ENCODE data around the gene CTTNBP2NL.
"Not testable (repeated sequence)": the region's sequence is repeated elsewhere in the genome, so short reads cannot be mapped to it uniquely, and the experiment has no call there.

Gene CTTNBP2NL

GRCh38 chr1:112395256-112395820 is 676 bp upstream of the CTTNBP2NL start:
- TF ChIP-seq, protein P1, sequence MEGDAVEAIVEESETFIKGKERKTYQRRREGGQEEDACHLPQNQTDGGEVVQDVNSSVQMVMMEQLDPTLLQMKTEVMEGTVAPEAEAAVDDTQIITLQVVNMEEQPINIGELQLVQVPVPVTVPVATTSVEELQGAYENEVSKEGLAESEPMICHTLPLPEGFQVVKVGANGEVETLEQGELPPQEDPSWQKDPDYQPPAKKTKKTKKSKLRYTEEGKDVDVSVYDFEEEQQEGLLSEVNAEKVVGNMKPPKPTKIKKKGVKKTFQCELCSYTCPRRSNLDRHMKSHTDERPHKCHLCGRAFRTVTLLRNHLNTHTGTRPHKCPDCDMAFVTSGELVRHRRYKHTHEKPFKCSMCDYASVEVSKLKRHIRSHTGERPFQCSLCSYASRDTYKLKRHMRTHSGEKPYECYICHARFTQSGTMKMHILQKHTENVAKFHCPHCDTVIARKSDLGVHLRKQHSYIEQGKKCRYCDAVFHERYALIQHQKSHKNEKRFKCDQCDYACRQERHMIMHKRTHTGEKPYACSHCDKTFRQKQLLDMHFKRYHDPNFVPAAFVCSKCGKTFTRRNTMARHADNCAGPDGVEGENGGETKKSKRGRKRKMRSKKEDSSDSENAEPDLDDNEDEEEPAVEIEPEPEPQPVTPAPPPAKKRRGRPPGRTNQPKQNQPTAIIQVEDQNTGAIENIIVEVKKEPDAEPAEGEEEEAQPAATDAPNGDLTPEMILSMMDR (IDR thresholded peaks at IDR 0.05; ENCODE audit: unreplicated experiment in 3 of 3): no peak

GRCh38 chr1:112396653-112397471 is 848 bp downstream of the CTTNBP2NL start:
- peaks cover 57% of the 10 kb centered on the region for H3K4me1 Mint-ChIP-seq
- peaks cover 5% of the 10 kb centered on the region for H3K36me3 Mint-ChIP-seq (ENCODE audit: low read depth)
- H3K27me3 Mint-ChIP-seq (ENCODE audit: low read depth): no peaks in the 10 kb centered on the region
- H3K27ac Mint-ChIP-seq: peak overlapping the region; percentile 95 to 98 (median 97)
- no peaks in the 10 kb centered on the region for H3K9me3 Mint-ChIP-seq
- TF ChIP-seq, protein P1 (IDR thresholded peaks at IDR 0.05; ENCODE audit: unreplicated experiment in 3 of 3): no peak
- H3K4me3 Mint-ChIP-seq: peak overlapping the region; percentile 99 to 100 (median 100)

More at GRCh38 chr1:112395256-112395820, 676 bp upstream of the CTTNBP2NL start:
- Mint-ChIP-seq H3K36me3 (ENCODE audit: low read depth) (no peaks in the 10 kb centered on the region), H3K9me3 (no peaks in the 10 kb centered on the region), H3K27me3 (ENCODE audit: low read depth) (no peaks in the 10 kb centered on the region), H3K4me3 (peak overlapping the region; percentile 99 to 100 (median 100)), H3K27ac (peak overlapping the region; percentile 95 to 98 (median 97)), H3K4me1 (peaks cover 57% of the 10 kb centered on the region)

DNA sequence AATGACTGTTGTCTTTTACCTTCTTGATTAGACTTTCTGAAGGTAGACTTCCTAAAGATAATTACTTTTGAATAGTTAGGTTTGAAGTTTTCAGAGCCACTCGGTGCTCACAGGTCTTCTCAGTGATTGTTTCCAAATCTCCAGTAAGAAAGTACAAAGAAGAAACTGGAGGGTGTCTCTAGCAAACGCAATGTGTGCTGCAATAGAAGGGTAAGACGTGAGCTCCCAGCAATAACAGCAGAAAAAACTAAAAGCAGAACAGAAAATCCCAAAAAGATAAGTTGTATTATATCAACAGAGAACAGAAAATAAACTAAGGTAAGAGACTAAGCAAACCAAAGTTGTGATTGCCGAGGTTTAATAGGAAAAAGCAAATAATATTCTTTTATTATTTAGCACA is 1.8 kb downstream of the CTTNBP2NL start:
- TF ChIP-seq, protein P1 (IDR thresholded peaks at IDR 0.05; ENCODE audit: unreplicated experiment in 3 of 3): no peak
- H3K4me3 Mint-ChIP-seq: peak overlapping the region; percentile 99 to 100 (median 100)
- H3K27ac Mint-ChIP-seq: peak overlapping the region; percentile 44 to 97 (median 95)

GRCh38 chr1:112399456-112399855 is 3.4 kb downstream of the CTTNBP2NL start:
- Mint-ChIP-seq H3K27ac (peak overlapping the region; percentile 21 to 69 (median 32)), H3K36me3 (ENCODE audit: low read depth) (peaks cover 7% of the 10 kb centered on the region), H3K27me3 (ENCODE audit: low read depth) (peaks cover 4% of the 10 kb centered on the region), H3K4me3 (peak overlapping the region; percentile 59 to 72 (median 66)), H3K4me1 (peaks cover 61% of the 10 kb centered on the region), H3K9me3 (no peaks in the 10 kb centered on the region)
- TF ChIP-seq, protein P1 (IDR thresholded peaks at IDR 0.05; ENCODE audit: unreplicated experiment in 3 of 3): no peak

More for the DNA sequence above, 1.8 kb downstream of the CTTNBP2NL start:
- peaks cover 4% of the 10 kb centered on the region for H3K27me3 Mint-ChIP-seq (ENCODE audit: low read depth)
- H3K36me3 Mint-ChIP-seq (ENCODE audit: low read depth): peaks cover 5% of the 10 kb centered on the region
- H3K4me1 Mint-ChIP-seq: peaks cover 62% of the 10 kb centered on the region
- H3K9me3 Mint-ChIP-seq: no peaks in the 10 kb centered on the region

GRCh38 chr1:112400706-112401105 is 4.7 kb downstream of the CTTNBP2NL start:
- H3K27ac Mint-ChIP-seq; H3K27me3 Mint-ChIP-seq (ENCODE audit: low read depth); H3K36me3 Mint-ChIP-seq (ENCODE audit: low read depth); H3K9me3 Mint-ChIP-seq; H3K4me3 Mint-ChIP-seq: not testable (repeated sequence)
- H3K4me1 Mint-ChIP-seq: peaks cover 51% of the 10 kb centered on the region

All from nephron (organoid).